Measurements from ENCODE around the gene TRANK1.
"Not testable (repeated sequence)": the region's sequence is repeated elsewhere in the genome, so short reads cannot be mapped to it uniquely, and the experiment has no call there.

The TRANK1 gene

DNA sequence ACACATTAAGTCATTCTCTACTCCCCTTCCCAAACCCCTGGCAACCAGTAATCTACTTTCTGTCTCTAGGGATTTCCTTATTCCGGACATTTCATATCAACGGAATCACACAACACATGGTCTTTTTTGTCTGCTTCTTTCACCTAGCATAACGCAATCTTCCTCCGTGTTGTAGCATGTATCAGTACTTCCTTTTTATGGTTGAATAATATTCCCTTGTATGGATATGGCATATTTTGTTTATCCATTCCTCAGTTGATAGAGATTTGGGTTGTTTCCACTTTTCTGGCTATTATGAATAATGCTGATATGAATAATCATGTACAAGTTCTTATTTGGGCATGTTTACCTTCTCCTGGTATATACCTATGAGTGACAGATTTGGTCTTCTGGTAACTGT is 63.1 kb downstream of the TRANK1 start:
- DNase-seq: no peak

DNA sequence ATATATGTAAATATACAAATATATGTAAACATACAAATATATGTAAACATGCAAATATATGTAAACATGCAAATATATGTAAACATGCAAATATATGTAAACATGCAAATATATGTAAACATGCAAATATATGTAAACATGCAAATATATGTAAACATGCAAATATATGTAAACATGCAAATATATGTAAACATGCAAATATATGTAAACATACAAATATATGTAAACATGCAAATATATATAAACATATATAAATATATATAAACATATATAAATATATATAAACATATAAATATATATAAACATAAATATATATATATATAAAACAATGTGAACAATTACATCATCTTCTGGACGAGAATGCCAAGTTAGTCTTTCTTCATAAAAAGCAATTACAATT is 65.0 kb downstream of the TRANK1 start:
- DNase-seq: not testable (repeated sequence)

DNA sequence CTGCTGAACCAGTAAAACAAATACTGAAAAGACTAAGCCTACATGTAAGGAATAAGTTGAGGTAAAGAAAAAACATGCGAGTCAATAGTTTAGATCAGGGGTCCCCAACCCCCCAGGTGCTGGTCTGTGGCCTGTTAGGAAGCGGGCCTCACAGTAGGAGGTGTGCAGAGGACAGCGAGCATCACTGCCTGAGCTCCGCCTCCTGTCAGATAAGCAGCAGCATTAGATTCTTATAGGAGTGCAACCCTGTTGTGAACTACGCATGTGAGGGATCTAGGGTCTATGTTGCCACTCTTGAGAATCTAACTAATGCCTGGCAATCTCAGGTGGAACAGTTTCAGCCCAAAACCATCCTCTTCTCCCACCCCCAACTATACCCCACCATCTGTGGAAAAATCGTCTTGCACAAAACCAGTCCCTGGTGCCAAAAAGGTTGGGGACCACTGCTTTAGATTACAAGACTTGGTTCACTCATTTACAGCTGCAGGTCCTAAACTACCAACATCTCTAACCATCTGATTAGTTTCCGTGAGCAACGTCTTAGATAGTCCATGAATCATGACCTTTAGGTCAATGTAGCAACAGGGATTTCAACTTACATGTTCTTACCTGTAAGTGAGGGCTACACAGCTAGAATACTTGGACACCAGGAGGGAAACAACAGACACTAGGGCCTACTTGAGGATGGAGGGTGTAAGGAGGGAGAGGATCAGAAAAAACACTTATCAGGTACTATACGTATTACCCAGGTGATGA is 66.7 kb downstream of the TRANK1 start:
- no peak for DNase-seq

DNA sequence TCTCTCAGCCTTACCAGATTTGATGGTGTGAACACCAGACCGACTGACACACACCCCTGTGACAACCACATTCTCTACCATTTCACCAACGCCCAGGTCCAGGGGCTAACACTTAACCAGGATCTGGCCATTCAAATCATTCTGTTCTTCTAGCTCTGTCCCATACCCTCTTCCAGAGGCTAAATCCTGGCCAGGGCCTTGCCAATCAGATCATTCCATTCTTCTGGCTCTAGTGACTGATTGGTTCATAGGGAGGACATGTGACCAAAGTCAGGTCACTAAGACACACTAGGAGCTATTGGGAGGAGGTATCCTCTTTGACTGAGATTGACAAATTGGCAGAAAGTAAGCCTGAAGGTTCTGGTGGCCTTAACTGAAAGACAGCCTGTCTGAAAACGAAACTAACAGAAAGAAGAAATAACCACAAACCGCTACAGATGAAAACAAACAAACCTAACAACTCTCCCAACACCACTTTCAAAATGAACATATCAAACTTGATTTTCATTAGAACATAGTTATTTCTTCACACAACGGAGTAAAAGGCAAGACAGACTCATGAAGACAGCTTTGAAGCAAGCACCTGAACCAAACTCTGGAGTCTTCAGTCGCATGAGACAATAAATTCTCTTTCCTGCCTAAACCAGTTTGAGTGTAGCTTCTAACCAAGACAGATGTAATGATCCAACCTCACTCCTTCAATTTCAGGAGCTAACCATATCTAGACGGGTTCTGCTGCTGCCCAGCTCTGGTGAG is 68.5 kb downstream of the TRANK1 start:
- no peak for DNase-seq

DNA sequence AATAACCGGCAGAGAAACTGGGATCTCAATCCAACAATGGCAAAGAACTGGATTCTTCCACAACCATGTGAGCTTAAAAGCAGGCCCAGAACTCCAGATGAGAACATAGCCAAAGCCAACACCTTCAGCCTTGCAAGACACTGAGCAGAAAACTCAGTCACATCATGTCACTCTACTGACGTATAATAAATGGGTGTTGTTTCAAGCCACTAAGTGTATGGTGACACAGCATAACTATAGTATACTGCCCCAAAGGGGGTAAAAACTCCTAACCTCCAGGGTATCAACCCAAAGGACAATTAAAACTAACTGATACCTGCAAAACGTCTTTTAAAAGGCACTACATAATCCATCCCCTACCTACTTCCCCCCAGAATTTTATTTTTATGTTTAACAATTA is 69.5 kb downstream of the TRANK1 start:
- no peak for DNase-seq

DNA sequence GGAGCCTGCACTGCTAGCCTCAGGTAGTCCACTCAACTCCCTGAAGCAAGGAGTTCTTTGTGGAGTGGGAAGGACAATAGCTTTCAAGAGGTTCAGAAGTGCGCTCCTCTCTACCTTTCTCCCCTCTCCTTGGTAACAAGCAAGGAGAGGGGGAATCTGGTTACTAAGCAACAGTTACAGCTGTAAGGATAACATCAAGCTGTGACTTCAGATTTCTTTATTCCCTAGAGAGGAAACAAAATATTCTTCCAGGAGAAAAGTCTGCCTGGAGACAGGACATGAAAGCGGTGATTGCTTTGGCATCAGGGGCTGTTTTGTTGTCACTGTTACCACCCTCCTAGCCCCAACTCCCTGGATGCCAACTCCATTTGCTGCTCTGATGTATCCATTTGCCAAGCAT is 70.4 kb downstream of the TRANK1 start:
- no peak for DNase-seq

DNA sequence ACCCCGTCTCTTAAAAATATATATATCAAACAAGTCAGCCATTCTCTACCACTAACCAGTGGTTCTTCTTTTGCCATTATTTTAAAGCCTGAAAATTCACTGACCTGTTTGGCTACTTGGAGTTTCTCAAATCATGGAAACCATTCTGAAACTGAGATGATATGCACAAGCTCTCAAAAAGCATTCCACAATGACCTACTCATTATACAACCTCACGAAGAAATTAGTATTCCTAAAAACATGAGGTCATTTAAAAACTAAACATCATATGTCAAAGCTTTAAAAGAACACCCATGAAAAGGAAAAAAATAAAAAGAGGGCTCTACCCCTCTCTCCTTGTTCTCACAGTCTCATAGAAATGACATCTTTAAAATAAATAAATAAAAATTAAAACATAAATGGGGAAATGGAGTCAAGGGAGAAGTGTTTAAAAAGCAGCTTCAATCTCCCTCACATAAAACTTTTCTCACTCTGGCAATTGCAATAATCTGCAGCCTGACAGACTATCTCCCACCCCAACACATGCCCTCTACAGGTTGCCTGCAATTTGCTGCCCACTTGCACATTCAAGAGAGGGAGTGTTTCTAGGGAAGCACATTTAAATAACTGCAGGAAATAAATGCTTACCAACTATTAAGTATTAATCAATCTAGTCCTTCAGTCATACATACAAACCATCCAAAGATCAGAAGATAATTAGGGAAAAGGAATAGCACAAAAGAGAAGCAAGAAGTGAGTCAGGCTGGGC is 73.3 kb downstream of the TRANK1 start:
- DNase-seq: no peak

DNA sequence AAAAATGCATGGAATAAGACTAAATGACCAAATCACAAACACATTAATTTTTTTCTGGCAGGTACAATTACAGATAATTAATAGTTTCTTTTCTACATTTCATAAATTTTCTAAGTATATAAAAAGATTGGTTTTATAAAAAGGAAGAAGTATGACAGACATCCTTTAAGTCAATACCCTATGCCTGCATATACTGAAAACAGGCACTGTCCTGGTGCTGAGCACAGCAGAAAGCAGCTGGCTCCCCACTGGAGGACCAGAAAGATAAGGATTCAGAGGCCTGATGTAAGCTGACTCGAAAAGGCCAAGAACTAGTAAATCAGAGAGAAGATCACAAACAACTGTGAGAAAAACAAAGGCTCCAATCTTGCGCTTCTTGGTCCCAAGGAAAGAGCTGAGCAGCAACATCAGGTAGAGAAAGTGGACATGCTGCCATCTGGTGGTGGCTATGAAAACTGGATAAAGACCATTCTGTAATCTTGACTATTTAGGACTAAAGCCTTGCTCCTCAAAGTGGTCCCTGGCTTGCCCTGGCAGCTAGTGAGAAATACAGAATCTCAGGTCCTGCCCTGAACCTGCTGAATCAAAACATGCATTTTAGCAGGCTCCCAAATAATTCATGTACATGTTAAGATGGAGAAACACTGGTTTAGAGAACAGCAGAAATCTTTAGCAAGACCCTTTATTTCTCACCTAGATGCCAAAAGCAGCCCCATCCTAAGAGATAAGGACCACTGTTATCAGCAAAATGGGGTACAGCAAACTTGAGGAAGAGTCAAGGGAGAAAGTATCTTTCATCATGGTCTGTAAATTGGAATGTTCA is 76.0 kb downstream of the TRANK1 start:
- DNase-seq: no peak

DNA sequence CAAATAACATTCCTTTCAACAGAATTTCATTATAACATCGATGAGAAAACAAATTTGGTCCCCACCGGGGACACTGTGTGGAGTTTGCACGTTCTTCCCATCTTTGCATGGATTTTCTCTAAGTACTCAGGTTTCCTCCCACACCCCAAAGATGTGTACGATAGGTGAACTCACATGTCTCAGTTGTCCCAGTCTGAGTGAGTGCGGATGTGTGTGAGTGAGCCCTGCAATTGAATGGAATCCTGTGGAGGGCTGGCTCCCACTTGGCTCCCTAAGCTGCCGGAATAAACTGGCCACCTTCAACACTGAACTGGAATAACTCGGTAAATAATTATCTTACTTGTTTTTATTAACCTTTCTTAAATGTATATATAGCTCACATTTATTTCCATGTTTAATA is 77.0 kb downstream of the TRANK1 start:
- no peak for DNase-seq

DNA sequence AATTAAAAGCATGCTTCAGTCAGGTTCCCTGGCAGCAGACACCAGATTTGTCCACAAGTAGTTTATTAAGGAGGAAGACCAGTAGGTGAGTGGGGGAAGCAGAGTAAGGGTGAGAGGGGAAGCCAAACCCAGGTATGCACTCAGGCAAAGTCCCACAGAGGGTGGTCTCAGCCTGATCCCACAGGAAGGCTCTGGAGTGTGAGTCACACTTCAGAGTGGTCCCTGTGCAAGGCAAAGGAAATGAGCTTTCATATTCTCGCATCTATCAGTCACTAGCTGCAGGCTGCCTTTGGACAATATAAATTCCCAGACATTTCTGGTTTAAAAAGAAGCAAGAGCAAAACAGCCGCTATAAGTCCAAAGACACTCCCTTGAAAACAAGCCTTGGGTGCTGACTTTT is 78.5 kb downstream of the TRANK1 start:
- DNase-seq: no peak

DNA sequence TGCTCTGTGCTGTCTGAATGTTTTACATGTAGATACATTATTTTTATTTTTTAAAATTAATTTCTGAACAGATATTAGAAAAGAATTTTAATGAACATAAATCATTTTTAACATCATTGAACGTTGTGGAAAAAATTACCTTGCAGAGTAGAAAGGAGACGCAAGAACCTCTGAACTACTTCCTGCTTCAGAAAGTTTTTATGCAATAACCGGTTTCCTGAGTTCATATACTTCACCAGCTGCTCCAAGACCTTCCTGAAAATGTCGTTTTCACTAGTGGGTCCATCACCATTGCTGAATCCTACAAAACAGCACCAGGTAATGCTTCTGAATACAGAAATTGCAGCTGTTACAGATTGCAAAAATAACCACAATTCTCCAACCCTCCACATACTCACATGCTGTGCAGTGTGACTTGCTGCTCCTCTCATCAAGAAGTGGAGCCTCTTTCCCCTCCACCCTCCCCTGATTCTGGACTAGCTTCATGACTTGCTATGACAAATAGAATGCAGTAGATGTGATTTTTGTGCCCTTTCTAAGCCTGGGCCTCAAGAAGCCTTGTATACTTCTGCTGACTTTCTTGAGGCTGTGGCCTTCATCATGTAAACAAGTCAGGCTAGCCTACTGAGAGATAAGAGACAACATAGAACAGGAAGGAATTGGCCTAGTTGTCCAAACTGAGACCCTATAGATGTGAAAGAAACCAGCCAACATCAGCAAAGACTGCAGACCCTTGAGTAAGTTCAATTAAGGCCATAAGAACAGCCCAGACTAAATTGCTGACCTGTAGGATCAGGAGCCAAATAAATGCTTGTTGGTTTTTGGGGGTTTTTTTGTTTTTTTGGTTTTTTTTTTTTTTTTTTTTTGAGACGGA is 80.4 kb downstream of the TRANK1 start:
- no peak for DNase-seq

DNA sequence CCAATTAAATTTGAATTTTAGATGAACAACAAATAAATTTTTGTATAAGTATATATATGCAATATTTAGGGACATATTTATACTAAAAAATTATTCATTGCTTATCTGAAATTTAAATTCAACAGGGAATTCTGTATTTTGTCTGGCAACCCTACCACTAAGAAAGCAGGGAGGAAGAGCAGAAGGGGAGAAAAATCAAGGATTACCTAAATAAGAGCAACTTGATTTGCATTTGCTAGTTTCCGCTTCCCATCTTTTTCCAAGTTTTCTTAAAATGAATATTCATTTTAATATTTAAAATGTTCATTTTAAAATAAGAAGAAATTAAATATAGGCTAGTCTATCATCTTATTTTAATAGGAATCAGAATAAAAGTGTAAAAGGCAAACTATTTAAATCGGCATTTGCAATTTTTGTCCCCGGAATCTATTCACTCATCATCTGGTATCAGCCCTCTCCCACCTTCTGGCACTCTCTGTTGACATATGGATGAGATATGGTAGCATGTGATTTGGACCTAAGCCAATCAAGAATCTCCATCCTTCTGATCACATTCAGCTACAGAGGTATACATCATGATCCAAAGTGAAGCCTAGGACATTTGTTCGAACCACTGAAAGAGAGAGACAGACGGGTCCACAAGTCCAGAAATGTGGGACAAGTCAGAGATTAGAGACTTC is 82.6 kb downstream of the TRANK1 start:
- DNase-seq: no peak

DNA sequence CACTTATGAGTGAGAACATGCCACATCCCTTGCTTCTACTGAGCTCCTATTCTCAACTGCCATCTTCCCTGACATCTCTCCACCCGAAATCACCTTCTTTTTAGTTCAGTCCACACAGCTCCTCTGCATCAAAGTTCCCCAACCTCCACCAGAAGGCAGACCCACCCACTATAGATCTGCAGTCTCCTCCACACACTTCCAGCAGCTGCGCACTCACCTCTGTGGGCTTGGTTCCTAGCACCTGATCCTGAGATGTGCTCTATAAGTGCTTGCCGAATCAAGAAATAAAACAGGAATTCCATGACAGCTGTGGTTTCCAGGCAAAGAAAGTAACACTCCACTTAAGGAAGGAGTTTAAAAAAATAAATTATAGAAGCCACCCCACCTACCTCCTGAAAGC is 85.4 kb downstream of the TRANK1 start:
- DNase-seq: no peak

DNA sequence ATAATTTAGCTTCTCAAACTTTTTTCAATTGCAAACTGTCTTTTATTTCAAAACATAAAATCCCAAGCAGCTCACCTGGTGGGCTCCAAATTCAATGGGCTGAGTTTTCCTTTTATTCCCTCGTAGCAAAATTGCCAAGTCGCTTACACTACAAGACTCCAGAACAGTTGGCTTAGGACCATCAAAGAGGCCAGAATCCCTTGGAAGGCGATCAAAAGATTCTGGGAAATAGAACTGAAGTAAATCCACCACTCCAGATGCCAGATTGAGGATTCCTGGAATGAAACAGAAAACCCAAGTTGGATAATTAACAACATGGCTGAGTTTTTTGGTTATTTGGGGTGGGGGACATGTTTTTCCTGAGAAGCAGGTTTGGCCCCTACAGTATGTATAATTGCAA is 92.8 kb downstream of the TRANK1 start:
- no peak for DNase-seq

DNA sequence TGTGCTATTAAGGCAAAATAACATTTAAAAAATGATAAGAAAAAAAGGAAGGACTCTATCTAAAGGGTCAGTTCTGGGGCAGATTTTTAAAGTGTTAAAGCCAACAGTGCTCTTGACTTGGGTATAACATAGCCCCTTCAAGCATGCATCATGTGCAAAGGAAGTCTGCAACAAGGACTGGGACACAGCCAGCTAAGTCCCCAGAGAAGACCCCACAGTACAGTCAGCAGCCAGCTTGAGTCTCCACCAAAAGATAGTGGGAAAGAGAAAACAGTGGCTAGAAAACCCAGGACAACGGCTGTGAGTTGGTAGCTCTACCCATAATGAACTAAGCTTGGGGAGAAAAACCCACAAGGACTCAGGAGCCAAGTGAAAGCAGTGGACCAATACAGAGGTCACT is 94.1 kb downstream of the TRANK1 start:
- no peak for DNase-seq

DNA sequence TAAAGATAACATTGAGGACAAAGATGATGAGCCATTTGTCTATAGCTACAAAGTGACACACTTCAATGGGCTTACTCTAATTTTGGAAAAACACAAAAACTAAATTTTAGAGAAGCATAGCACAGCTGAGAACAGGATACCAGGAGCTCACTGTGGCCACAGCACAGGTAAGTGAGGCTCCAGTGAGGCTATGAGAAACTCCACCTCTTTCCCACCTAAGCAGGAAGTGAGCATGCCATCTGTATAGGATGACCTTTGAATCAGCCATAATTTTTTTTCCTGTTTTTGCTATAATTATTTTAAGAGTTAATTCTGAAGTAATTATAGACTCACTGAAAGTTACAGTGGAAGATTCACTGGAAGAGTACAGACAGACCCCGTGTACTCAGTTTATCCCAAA is 98.4 kb downstream of the TRANK1 start:
- DNase-seq: no peak

DNA sequence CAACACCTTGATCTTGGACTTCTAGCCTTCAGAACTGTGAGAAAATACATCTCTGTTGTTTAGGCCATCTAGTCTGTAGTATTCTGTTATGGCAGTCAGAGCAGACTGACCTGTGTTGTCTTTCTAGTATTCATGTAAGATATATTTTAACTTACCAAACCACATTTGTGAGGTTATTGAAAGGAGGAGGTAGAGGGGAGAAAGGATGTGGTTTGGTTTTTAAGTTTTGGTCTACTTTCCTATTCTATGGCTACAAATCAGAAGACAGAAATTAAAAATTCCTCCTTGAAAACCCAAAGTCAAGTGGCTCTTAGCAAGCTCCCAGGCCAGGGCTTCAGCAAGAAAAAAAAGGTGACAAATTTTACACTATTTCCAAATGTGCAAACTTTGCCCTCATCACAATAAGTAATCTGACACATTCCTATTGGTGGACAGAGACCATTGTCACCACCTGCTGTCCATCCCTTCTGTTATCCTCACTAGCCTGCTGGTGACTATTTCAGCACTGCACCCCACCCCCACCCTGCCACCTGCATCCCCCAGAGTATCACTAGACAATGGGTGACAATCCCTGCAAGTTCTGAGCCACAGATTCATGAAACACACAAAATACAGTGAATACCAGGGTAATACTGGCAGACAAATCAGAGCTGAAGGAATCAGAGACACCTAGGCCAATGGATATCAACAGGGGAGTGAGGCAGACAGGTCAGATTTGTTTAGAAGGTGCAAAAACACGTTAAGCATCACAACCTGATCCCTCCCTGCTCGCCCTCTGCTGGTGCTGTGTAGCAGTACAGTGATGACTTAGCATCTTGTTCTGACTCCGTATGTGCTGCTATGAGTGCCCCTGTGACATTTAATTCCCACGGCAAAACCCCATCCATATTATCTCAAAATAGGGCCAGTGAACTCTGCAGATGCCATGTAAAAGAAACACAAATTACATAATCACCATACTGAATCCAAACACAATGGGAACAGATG is 101.5 kb downstream of the TRANK1 start:
- DNase-seq: no peak

DNA sequence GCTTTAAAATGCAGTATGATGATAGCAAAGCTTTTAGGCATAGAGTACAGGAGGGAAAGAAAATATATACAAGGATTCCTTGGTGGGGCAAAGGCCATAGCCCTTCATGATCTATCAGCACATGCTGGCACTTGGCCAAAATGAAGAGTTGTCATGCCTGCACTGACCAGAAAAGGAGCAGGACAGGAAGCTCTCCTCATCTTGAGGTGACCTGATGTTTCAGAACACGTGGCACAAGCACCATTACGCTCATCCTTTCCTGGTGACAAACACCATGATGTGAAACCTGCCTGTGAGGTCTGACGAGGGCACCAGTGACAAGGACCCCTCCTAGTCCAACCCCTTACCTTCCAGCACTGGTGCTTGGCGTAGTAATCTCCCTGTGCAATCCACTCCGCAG is 102.6 kb downstream of the TRANK1 start:
- DNase-seq: no peak

DNA sequence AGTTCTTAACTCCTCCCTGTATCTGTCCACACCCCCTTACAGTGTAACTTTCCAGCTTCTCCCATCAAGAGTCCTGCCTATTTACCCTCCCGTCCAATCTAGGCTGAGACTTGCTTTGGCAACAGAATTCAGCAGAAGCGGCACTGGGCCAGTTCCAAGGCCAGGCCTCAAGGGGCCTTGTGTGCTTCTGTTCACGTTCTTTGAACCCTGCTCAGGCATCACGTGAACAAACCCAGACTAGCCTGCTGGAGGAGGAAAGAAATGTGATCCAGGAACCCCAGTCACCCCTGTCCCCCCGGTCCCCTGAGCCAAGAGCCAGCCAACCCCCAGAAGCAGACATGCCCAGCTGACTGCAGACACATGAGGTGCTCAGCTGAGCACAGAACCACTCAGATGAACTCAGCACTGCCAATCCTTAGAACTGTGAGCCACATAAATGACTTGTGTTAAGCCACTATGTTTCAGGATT is 104.4 kb downstream of the TRANK1 start:
- no peak for DNase-seq

DNA sequence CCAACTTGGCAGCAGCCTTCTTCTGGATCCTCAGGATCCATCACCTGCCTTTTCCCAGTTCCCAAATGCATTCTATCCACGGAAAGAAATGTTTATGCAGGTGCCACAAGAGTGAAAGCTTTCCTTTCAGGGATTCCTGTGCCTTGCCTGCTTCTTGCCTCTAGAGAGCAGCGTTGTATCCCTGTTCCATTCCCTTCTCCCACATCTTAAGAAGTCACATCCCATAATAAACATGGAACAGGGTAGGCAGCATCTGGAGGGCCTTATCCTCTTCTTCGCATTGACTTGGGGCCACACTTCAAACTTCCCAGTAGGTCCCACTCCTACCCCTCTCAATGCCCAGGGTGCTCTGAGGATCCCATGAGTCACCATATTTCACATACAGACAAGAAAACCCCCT is 107.8 kb downstream of the TRANK1 start:
- DNase-seq: no peak

All from NCI-H510A (cell line).